WTC11 (cell line): ENCODE measurements around the gene PRKAG2. TPM values are rescaled to one million over a fixed set of nuclear protein-coding genes. Genes with fewer than 3 reads are reported as not detected.

Experiments used
- ATAC-seq: fragments of 200-7000 bp; cut with Tn5 transposase; 2 replicates; pipeline ENCODE4 v1.10.0; 2021; ENCODE audit warnings: mild to moderate bottlenecking, moderate library complexity
- CTCF ChIA-PET: fragments of 300-600 bp; sonication (Branson Sonifier 250); formaldehyde crosslinking; loops from one replicate; lab custom pipeline; 2021; ENCODE audit warnings: antibody characterized with exemption; lab: Charles Lee
- POLR2A ChIA-PET: fragments of 350-600 bp; sonication (Branson Sonifier 250); formaldehyde crosslinking; loops from one replicate; lab custom pipeline; 2021; ENCODE audit warnings: antibody characterized with exemption; lab: Charles Lee
- DNase-seq: peaks from one replicate; pipeline ENCODE4 v3.0.0; 2021; ENCODE audit warnings: low spot score
- H3K27ac Mint-ChIP-seq: 2 replicates; pipeline ENCODE4 v1.8.0; 2021; ENCODE audit warnings: mixed read lengths
- H3K27me3 Mint-ChIP-seq: 2 replicates; pipeline ENCODE4 v1.8.0; 2021; ENCODE audit warnings: low read depth, mild to moderate bottlenecking, moderate library complexity, mixed read lengths
- H3K36me3 Mint-ChIP-seq: 2 replicates; pipeline ENCODE4 v1.8.0; 2021; ENCODE audit warnings: mixed read lengths
- H3K4me1 Mint-ChIP-seq: 2 replicates; pipeline ENCODE4 v1.8.0; 2022; ENCODE audit warnings: mixed read lengths
- H3K4me3 Mint-ChIP-seq: 2 replicates; pipeline ENCODE4 v1.8.0; 2021; ENCODE audit warnings: mild to moderate bottlenecking, moderate library complexity, mixed read lengths
- H3K9me3 Mint-ChIP-seq: 2 replicates; pipeline ENCODE4 v1.8.0; 2021; ENCODE audit warnings: mixed read lengths
- CDX4 ChIP-seq: fragments of 250-450 bp; sonication (Bioruptor Pico); IDR thresholded peaks from 2 replicates; pipeline ENCODE4 v1.9.0; 2021; ENCODE audit warnings: moderate library complexity, mild to moderate bottlenecking, inconsistent platforms, borderline replicate concordance
- CREM ChIP-seq: sonication (generic); formaldehyde crosslinking; IDR thresholded peaks from 2 replicates; pipeline ENCODE4 v1.8.1; 2022; ENCODE audit warnings: mild to moderate bottlenecking, missing genetic modification reagents, moderate library complexity
- ELF4 ChIP-seq: sonication (generic); formaldehyde crosslinking; IDR thresholded peaks from 2 replicates; pipeline ENCODE4 v1.8.1; 2022; ENCODE audit warnings: low read depth, mild to moderate bottlenecking, moderate library complexity, missing genetic modification reagents
- GTF2I ChIP-seq: fragments of 250-450 bp; sonication (Bioruptor Pico); conservative IDR thresholded peaks from 2 replicates; pipeline ENCODE4 v1.4.0; 2021; ENCODE audit warnings: mild to moderate bottlenecking
- HMGXB4 ChIP-seq: sonication (generic); formaldehyde crosslinking; IDR thresholded peaks from 2 replicates; pipeline ENCODE4 v1.8.1; 2023; ENCODE audit warnings: mild to moderate bottlenecking, moderate library complexity, missing genetic modification reagents
- MAX ChIP-seq: sonication (generic); formaldehyde crosslinking; IDR thresholded peaks from 2 replicates; pipeline ENCODE4 v1.8.0; 2022; ENCODE audit warnings: mild to moderate bottlenecking, missing genetic modification reagents
- NFATC4 ChIP-seq: fragments of 250-450 bp; sonication (Bioruptor Pico); IDR thresholded peaks from 2 replicates; pipeline ENCODE4 v1.9.0; 2021; ENCODE audit warnings: mild to moderate bottlenecking
- NR3C1 ChIP-seq: sonication (generic); formaldehyde crosslinking; conservative IDR thresholded peaks from 2 replicates; pipeline ENCODE4 v1.8.1; 2023; ENCODE audit warnings: low read depth, mild to moderate bottlenecking, missing genetic modification reagents
- SMAD3 ChIP-seq: sonication (generic); formaldehyde crosslinking; IDR thresholded peaks from 2 replicates; pipeline ENCODE4 v1.8.0; 2022; ENCODE audit warnings: missing genetic modification reagents, mild to moderate bottlenecking, borderline replicate concordance
- TCF7 ChIP-seq: sonication (generic); formaldehyde crosslinking; IDR thresholded peaks from 2 replicates; pipeline ENCODE4 v1.8.0; 2022; ENCODE audit warnings: mild to moderate bottlenecking, low read depth, missing genetic modification reagents, moderate library complexity
- TEAD1 ChIP-seq: sonication (generic); formaldehyde crosslinking; IDR thresholded peaks from 2 replicates; pipeline ENCODE4 v1.8.0; 2022; ENCODE audit warnings: mild to moderate bottlenecking, missing genetic modification reagents
- ZNF396 ChIP-seq: fragments of 250-450 bp; sonication (Bioruptor Pico); IDR thresholded peaks from 2 replicates; pipeline ENCODE4 v1.8.0; 2021; ENCODE audit warnings: mild to moderate bottlenecking, moderate library complexity, borderline replicate concordance
- total RNA-seq: library from RNA; stranded (reverse); gene quantifications from 3 replicates; pipeline ENCODE4 v1.2.3, GENCODE V29; 2021
- TF ChIP-seq, protein P1 (sequence below): fragments of 250-450 bp; sonication (Bioruptor Pico); IDR thresholded peaks from 2 replicates; pipeline ENCODE4 v1.9.0; 2021; ENCODE audit warnings: mild to moderate bottlenecking
- TF ChIP-seq, protein P2 (sequence below): sonication (generic); formaldehyde crosslinking; IDR thresholded peaks from 2 replicates; pipeline ENCODE4 v1.8.1; 2022; ENCODE audit warnings: low read depth, missing genetic modification reagents, borderline replicate concordance
- TF ChIP-seq, protein P3 (sequence below): fragments of 250-450 bp; sonication (Bioruptor Pico); IDR thresholded peaks from 2 replicates; pipeline ENCODE4 v1.9.0; 2021; ENCODE audit warnings: mild to moderate bottlenecking
- TF ChIP-seq, protein P4 (sequence below): sonication (generic); formaldehyde crosslinking; IDR thresholded peaks from 2 replicates; pipeline ENCODE4 v1.8.0; 2022; ENCODE audit warnings: missing genetic modification reagents
- TF ChIP-seq, protein P5 (sequence below): sonication (generic); formaldehyde crosslinking; IDR thresholded peaks from 2 replicates; pipeline ENCODE4 v1.8.0; 2022; ENCODE audit warnings: mild to moderate bottlenecking, missing genetic modification reagents

The PRKAG2 gene
- total RNA-seq, 1 experiment from 2014 or later, result 20.3 TPM

GRCh38 chr7:151572136-151572535 is 304.8 kb downstream of the PRKAG2 start:
- CTCF ChIA-PET, result interaction anchor here (0.8 to 1.0 kb wide), 4 partner anchors 48 to 187 kb away, joined by 3 read pairs; no protein-coding TSS in a partner anchor
- no peak for DNase-seq
- no peak overlapping the region for H3K4me3 Mint-ChIP-seq
- H3K4me1 Mint-ChIP-seq, result peaks cover 20% of the 10 kb centered on the region
- H3K27me3 Mint-ChIP-seq, result no peaks in the 10 kb centered on the region
- H3K36me3 Mint-ChIP-seq, result 0 out of 2 replicates have a peak, but pooled peaks cover 3% of the 10 kb centered on the region
- ATAC-seq, result no peak
- POLR2A ChIA-PET, result interaction anchor here (0.6 kb wide), 1 partner anchor 23 kb away, joined by 3 read pairs; no protein-coding TSS in a partner anchor
- no peaks in the 10 kb centered on the region for H3K9me3 Mint-ChIP-seq
- no peak overlapping the region for H3K27ac Mint-ChIP-seq
- TF ChIP-seq SMAD3 (no peak), CREM (CRISPR knock-in tag) (no peak), GTF2I (no peak), MAX (CRISPR knock-in tag) (no peak), CDX4 (CRISPR knock-in tag) (no peak), ZNF396 (no peak), TEAD1 (CRISPR knock-in tag) (no peak), TCF7 (no peak), NR3C1 (CRISPR knock-in tag) (no peak), NFATC4 (no peak), HMGXB4 (CRISPR knock-in tag) (no peak), ELF4 (CRISPR knock-in tag) (no peak)
- TF ChIP-seq, protein P1, sequence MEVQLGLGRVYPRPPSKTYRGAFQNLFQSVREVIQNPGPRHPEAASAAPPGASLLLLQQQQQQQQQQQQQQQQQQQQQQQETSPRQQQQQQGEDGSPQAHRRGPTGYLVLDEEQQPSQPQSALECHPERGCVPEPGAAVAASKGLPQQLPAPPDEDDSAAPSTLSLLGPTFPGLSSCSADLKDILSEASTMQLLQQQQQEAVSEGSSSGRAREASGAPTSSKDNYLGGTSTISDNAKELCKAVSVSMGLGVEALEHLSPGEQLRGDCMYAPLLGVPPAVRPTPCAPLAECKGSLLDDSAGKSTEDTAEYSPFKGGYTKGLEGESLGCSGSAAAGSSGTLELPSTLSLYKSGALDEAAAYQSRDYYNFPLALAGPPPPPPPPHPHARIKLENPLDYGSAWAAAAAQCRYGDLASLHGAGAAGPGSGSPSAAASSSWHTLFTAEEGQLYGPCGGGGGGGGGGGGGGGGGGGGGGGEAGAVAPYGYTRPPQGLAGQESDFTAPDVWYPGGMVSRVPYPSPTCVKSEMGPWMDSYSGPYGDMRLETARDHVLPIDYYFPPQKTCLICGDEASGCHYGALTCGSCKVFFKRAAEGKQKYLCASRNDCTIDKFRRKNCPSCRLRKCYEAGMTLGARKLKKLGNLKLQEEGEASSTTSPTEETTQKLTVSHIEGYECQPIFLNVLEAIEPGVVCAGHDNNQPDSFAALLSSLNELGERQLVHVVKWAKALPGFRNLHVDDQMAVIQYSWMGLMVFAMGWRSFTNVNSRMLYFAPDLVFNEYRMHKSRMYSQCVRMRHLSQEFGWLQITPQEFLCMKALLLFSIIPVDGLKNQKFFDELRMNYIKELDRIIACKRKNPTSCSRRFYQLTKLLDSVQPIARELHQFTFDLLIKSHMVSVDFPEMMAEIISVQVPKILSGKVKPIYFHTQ, result no peak
- TF ChIP-seq, protein P2, sequence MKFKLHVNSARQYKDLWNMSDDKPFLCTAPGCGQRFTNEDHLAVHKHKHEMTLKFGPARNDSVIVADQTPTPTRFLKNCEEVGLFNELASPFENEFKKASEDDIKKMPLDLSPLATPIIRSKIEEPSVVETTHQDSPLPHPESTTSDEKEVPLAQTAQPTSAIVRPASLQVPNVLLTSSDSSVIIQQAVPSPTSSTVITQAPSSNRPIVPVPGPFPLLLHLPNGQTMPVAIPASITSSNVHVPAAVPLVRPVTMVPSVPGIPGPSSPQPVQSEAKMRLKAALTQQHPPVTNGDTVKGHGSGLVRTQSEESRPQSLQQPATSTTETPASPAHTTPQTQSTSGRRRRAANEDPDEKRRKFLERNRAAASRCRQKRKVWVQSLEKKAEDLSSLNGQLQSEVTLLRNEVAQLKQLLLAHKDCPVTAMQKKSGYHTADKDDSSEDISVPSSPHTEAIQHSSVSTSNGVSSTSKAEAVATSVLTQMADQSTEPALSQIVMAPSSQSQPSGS (CRISPR knock-in tag), result no peak
- TF ChIP-seq, protein P3, sequence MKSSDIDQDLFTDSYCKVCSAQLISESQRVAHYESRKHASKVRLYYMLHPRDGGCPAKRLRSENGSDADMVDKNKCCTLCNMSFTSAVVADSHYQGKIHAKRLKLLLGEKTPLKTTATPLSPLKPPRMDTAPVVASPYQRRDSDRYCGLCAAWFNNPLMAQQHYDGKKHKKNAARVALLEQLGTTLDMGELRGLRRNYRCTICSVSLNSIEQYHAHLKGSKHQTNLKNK (CRISPR knock-in tag), result no peak
- TF ChIP-seq, protein P4, sequence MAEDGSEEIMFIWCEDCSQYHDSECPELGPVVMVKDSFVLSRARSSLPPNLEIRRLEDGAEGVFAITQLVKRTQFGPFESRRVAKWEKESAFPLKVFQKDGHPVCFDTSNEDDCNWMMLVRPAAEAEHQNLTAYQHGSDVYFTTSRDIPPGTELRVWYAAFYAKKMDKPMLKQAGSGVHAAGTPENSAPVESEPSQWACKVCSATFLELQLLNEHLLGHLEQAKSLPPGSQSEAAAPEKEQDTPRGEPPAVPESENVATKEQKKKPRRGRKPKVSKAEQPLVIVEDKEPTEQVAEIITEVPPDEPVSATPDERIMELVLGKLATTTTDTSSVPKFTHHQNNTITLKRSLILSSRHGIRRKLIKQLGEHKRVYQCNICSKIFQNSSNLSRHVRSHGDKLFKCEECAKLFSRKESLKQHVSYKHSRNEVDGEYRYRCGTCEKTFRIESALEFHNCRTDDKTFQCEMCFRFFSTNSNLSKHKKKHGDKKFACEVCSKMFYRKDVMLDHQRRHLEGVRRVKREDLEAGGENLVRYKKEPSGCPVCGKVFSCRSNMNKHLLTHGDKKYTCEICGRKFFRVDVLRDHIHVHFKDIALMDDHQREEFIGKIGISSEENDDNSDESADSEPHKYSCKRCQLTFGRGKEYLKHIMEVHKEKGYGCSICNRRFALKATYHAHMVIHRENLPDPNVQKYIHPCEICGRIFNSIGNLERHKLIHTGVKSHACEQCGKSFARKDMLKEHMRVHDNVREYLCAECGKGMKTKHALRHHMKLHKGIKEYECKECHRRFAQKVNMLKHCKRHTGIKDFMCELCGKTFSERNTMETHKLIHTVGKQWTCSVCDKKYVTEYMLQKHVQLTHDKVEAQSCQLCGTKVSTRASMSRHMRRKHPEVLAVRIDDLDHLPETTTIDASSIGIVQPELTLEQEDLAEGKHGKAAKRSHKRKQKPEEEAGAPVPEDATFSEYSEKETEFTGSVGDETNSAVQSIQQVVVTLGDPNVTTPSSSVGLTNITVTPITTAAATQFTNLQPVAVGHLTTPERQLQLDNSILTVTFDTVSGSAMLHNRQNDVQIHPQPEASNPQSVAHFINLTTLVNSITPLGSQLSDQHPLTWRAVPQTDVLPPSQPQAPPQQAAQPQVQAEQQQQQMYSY (CRISPR knock-in tag), result no peak
- TF ChIP-seq, protein P5, sequence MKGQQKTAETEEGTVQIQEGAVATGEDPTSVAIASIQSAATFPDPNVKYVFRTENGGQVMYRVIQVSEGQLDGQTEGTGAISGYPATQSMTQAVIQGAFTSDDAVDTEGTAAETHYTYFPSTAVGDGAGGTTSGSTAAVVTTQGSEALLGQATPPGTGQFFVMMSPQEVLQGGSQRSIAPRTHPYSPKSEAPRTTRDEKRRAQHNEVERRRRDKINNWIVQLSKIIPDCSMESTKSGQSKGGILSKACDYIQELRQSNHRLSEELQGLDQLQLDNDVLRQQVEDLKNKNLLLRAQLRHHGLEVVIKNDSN (CRISPR knock-in tag), result no peak
